ENCODE measurements around the gene KATNA1. TPM values are rescaled to one million over a fixed set of nuclear protein-coding genes. Genes with fewer than 3 reads are reported as not detected.
A peak's percentile ranks its signal among the peaks of the same experiment; 100 is the strongest.
"Not testable (repeated sequence)": the region's sequence is repeated elsewhere in the genome, so short reads cannot be mapped to it uniquely, and the experiment has no call there.

Gene KATNA1
- total and polyA plus RNA-seq, 7 donors, result 10.7 to 30.1 (median 20.0) TPM

DNA sequence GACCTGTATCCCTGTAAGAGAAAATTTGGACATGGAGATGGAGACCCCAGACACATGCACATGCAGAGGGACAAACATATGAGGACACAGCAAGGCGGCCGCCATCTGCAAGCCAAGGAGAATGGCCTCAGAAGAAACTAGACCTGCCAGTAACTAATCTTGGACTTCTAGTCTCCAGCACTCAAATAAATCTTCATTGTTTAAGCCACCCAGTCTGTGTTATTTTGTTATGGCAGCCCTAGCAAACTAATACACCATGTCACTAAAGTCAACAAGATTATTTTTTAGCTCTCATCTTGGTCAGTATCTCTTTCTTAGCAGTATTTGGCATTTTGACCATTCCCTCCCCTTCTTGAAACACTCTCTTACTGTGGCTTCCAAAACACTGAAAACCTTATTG is 42.7 kb upstream of the KATNA1 start:
- ATAC-seq (no peak), DNase-seq (no peak)
- Histone ChIP-seq H3K4me3 (no peak overlapping the region), H3K27ac (no peak overlapping the region), H3K36me3 (ENCODE audit: insufficient read depth in 1 of 2, low read depth in 1 of 2) (peaks cover 0 to 68% of the 10 kb centered on the region in 2 donors), H3K9me3 (no peaks in the 10 kb centered on the region), H3K27me3 (ENCODE audit: insufficient read depth in 3 of 3, low read length in 2 of 3) (no peaks in the 10 kb centered on the region), H3K4me1 (peaks cover 7% of the 10 kb centered on the region)
- TF ChIP-seq, protein P1, sequence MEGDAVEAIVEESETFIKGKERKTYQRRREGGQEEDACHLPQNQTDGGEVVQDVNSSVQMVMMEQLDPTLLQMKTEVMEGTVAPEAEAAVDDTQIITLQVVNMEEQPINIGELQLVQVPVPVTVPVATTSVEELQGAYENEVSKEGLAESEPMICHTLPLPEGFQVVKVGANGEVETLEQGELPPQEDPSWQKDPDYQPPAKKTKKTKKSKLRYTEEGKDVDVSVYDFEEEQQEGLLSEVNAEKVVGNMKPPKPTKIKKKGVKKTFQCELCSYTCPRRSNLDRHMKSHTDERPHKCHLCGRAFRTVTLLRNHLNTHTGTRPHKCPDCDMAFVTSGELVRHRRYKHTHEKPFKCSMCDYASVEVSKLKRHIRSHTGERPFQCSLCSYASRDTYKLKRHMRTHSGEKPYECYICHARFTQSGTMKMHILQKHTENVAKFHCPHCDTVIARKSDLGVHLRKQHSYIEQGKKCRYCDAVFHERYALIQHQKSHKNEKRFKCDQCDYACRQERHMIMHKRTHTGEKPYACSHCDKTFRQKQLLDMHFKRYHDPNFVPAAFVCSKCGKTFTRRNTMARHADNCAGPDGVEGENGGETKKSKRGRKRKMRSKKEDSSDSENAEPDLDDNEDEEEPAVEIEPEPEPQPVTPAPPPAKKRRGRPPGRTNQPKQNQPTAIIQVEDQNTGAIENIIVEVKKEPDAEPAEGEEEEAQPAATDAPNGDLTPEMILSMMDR (IDR thresholded peaks at IDR 0.05), result no peak
- intact Hi-C loops (cut with DNase I), result no loop called here
- 91 to 97% (median 96%) methylated on average over 2 of the region's 2 CpGs for WGBS, 3 donors

DNA sequence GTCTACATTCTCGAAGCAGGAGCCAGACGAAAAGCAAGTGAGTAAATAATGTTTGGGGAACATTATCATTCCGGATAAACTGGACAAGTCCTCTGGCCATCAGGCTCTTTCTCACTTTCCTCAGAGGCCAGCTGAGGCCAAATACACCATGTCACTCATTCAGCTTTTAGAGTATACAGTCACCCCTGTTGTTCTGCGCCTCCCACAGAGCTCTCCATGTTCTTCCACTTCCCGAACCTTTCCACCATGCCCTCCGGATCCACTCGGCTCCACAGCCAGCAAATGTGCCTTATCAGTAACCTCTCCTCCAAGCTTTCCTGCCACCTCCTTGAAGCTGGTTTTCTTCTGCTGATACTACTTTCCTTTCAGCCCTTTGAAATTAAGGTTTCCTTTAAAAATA is 37.7 kb upstream of the KATNA1 start:
- peaks cover 0 to 38% of the 10 kb centered on the region in 2 donors for H3K36me3 ChIP-seq (ENCODE audit: insufficient read depth in 1 of 2, low read depth in 1 of 2)
- DNase-seq, result no peak
- TF ChIP-seq, protein P1 (IDR thresholded peaks at IDR 0.05), result no peak
- H3K9me3 ChIP-seq, result no peaks in the 10 kb centered on the region
- H3K4me1 ChIP-seq, result peaks cover 29% of the 10 kb centered on the region
- no peaks in the 10 kb centered on the region for H3K27me3 ChIP-seq (ENCODE audit: insufficient read depth in 3 of 3, low read length in 2 of 3)
- intact Hi-C loops (cut with DNase I), result no loop called here
- 34 to 78% (median 38%) methylated on average over 7 of the region's 7 CpGs for WGBS, 3 donors
- peak overlapping the region; percentile 90 for H3K27ac ChIP-seq
- peak in 3 of 4 donors; percentile 54 to 69 (median 67) for ATAC-seq
- no peak overlapping the region for H3K4me3 ChIP-seq

DNA sequence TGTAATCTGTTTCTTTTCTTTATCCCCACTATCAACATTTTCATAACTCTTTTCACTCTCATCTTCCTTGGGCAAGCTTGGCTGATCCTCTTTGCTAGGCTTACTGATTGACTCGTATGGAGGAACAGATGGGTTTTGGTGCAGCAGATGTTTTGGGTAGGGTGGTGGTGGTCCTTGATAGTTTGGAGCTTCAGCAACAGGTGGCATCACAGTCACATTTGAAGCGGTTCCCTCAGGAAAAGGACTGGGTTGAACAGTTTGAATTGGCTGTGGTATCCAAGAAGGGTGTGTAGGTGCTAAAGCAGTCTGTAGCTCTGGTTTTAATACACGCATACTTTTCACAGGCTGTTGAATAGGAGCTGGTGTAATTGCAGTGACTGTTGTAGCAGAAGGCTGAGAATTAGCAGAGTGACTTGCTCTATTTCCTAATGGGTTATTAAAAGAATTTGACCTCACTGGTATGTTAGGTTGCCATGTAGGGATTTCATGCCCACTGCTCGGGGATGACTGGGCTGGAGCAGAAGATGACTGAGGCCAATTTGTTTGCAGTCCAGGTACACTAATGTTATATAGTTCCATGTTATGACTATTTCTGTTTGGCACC is 34.8 kb upstream of the KATNA1 start:
- TF ChIP-seq, protein P1 (IDR thresholded peaks at IDR 0.05), result no peak

DNA sequence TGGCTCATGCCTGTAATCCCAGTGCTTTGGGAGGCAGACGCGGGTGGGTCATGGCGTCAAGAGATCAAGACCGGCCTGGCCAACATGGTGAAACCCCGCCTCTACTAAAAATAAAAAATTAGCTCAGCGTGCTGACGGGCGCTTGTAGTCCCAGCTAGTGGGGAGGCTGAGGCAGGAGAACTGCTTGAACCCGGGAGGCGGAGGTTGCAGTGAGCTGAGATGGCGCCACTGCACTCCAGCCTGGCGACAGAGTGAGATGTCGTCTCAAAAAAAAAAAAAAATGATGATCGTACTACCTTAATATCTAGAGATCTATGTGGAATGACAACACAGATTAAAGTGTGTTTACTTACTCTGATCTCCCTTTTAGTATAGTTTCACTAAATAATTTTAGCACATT is 33.3 kb upstream of the KATNA1 start:
- H3K27me3 ChIP-seq (ENCODE audit: insufficient read depth in 3 of 3, low read length in 2 of 3); DNase-seq; H3K4me3 ChIP-seq; ATAC-seq; H3K9me3 ChIP-seq: not testable (repeated sequence)
- intact Hi-C loops (cut with DNase I), result loop anchor here in 1 of 2 donors (5.0 kb wide), 1 partner anchor 35 kb away; the partner anchor contains the start of gene KATNA1
- Histone ChIP-seq H3K36me3 (ENCODE audit: insufficient read depth in 1 of 2, low read depth in 1 of 2) (peaks cover 0 to 32% of the 10 kb centered on the region in 2 donors), H3K4me1 (peaks cover 44% of the 10 kb centered on the region), H3K27ac (peak overlapping the region; percentile 90)
- 91 to 98% (median 92%) methylated on average over 14 of the region's 14 CpGs for WGBS, 3 donors

More for the DNA sequence above, 34.8 kb upstream of the KATNA1 start:
- peaks cover 44% of the 10 kb centered on the region for H3K4me1 ChIP-seq
- peaks cover 0 to 25% of the 10 kb centered on the region in 2 donors for H3K36me3 ChIP-seq (ENCODE audit: insufficient read depth in 1 of 2, low read depth in 1 of 2)
- no peaks in the 10 kb centered on the region for H3K9me3 ChIP-seq
- ATAC-seq (peak; percentile 94 to 96 (median 96)), DNase-seq (no peak)
- intact Hi-C loops (cut with DNase I), result loop anchor here in 1 of 2 donors (5.0 kb wide), 1 partner anchor 36 kb away; the partner anchor contains the start of gene KATNA1
- H3K27me3 ChIP-seq (ENCODE audit: insufficient read depth in 3 of 3, low read length in 2 of 3), result no peaks in the 10 kb centered on the region
- 32 to 59% (median 40%) methylated on average over 4 of the region's 4 CpGs for whole genome bisulfite sequencing, 3 donors
- peak overlapping the region; percentile 42 for H3K4me3 ChIP-seq
- H3K27ac ChIP-seq, result peak overlapping the region; percentile 90

DNA sequence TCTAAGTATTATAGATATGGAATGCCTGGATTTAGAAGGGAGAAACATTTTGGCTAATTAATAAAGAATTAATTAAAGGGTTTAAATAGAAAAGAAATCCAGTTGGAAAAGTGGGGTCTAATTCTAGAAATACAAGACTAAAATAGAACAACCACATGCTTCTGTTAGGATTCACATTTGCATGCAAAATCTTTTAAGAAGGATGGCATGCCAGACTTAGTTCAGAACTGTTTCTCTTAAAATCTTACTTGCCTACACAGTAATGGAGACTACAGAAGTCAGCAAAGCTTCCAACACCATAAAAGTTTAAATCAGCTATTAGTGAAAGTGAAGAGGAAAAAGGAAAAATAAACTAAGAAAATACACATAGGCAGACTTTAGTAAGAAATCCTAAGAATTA is 32.7 kb upstream of the KATNA1 start:
- H3K4me3 ChIP-seq, result no peak overlapping the region
- H3K27ac ChIP-seq, result peak overlapping the region; percentile 90
- H3K4me1 ChIP-seq, result peaks cover 37% of the 10 kb centered on the region
- H3K9me3 ChIP-seq, result no peaks in the 10 kb centered on the region
- ATAC-seq, result no peak
- no peaks in the 10 kb centered on the region for H3K27me3 ChIP-seq (ENCODE audit: insufficient read depth in 3 of 3, low read length in 2 of 3)
- no peak for DNase-seq
- TF ChIP-seq, protein P1 (IDR thresholded peaks at IDR 0.05), result no peak
- intact Hi-C loops (cut with DNase I), result loop anchor here in 1 of 2 donors (5.0 kb wide), 1 partner anchor 34 kb away; the partner anchor contains the start of gene KATNA1
- peaks cover 0 to 38% of the 10 kb centered on the region in 2 donors for H3K36me3 ChIP-seq (ENCODE audit: insufficient read depth in 1 of 2, low read depth in 1 of 2)

Measured in psoas muscle (tissue), 8 donors.